Left forelimb (tissue), 1 donor: Measurements from ENCODE around the gene MTHFD1.
A peak's percentile ranks its signal among the peaks of the same experiment; 100 is the strongest.
"Not testable (repeated sequence)": the region's sequence is repeated elsewhere in the genome, so short reads cannot be mapped to it uniquely, and the experiment has no call there.

Experiments
- DNase-seq: peaks from one replicate; pipeline ENCODE4 v3.0.0-alpha.2; 2018; ENCODE audit warnings: low spot score

The MTHFD1 gene

DNA sequence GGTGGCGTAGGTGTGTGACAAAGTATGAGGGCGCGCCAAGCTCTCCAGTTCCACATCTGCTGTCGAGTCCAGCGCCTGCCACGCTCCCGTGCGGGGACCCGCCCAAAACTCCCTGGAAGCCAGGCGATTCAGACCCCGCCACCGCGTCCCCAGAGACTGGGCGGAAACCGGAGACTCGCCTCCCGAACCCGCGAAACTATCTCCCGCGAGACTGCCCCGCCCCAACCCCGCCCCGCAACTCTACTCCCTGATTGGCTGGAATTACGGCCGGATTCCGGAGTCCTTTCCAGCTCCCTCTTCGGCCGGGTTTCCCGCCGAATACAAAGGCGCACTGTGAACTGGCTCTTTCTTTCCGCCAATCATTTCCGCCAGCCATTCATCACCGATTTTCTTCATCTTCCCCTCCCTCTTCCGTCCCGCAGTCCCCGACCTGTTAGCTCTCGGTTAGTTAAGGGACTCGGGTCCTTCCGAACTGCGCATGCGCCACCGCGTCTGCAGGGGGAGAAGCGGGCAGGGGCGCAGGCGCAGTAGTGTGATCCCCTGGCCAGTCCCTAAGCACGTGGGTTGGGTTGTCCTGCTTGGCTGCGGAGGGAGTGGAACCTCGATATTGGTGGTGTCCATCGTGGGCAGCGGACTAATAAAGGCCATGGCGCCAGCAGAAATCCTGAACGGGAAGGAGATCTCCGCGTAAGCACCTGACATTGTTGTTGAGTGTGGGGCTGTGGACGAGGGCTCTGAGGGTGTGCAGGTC, at the start of gene MTHFD1:
Gene MTHFD1, plus strand, starts transcription at position 572 of the 751 bp plus-strand sequence. Its CDS starts 75 bp downstream, at position 647.
- peak; percentile 96 for DNase-seq

DNA sequence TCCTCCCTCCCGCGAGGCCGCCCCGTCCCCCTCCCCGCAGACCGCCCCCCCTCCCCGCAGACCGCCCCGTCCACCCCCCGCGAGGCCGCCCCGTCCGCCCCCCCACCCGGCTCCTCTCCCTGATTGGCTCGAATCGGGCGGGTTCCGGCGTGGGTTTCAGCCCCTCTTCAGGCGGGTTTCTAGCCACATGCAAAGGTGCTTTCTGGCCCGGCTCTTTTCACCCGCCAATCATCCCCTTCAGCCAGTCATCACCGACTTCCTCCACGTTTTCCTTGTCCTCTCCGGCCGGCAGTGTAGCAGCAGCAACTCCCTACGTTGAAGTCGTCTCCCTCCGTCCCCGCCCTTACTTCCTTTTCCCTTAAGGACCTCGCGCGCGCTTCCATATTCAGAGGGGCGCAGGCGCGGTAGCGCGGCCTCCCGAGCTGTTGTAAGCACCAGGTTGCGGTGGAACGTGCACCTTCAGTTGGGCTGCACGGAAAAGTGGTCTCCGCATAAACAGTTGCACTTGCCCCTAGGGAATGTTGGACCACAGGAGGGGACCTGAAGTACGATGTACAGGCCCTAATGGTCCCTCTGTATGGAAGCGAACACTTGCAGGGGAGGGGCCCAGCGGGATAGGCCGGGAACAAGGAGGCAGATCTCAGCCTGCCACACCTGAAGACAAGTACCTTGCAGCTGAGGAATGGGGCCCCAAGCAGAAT, 49.4 kb upstream of the MTHFD1 start:
- peak; percentile 95 for DNase-seq

DNA sequence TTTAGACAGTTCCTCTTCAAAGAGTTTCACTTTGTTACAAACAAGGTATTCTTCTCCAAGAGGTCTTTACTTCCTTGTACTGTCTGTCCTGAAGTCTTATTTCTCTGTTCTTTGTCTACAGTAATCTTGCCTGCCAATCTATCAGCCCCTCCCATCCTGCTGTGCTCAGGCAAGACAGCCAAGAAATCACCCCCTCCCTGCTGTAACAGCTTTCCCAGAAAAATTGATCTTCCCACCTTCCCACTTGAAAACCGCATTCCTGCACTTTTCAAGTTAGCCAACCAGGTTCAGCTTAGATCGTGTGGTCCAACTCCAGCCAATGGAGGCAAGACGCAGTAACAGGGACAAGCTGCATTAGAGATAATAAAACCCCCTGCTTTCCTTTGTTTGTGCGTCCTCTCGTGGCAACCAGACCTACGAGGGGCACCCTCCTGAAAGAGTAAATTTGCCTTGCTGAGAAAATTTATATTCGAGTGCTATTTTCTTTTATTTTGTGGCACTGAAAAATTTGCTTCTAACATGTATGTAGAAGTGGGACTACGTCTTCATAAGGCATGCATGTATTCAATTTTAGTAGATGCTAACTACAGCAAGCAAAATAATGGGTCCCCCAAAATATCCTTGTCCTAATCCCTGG, 47.5 kb upstream of the MTHFD1 start:
- DNase-seq, result no peak

- no peak for DNase-seq
Observed at GRCh38 chr14:64347748-64348147, 40.4 kb upstream of the MTHFD1 start.

DNA sequence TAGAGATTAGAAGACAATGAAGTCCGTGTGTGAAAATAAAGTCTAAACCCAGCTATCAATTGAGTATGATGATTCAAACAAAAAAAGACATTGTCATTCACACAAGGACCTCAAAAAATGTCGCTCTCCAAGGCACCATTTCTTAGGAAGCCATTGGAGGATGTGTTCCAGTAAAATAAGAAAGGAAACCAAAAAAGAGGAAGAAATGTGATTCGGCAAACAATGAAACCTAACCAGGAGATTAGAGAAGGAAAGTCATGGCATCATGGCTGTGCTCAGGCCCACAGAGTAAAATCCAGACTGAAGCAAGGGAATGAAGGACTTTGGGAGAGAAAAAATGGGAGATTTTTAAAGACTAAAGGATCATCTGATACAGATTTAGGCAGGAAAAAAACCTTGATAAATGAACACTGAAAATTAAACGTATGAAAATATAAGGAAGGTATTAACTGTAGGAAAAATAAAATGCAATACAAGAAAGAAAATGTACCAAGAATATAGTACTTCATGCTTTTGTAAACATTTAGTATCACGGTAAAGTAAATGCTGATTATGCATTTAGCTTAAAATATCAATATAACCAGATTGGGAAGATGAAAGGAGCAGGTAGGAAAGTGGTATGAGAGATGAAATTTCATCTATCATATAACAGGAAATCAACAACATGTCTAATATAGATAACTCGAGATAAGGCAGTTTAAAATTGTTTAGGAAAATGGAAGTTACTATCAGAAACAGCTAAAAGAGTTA, 38.2 kb upstream of the MTHFD1 start:
- no peak for DNase-seq

DNA sequence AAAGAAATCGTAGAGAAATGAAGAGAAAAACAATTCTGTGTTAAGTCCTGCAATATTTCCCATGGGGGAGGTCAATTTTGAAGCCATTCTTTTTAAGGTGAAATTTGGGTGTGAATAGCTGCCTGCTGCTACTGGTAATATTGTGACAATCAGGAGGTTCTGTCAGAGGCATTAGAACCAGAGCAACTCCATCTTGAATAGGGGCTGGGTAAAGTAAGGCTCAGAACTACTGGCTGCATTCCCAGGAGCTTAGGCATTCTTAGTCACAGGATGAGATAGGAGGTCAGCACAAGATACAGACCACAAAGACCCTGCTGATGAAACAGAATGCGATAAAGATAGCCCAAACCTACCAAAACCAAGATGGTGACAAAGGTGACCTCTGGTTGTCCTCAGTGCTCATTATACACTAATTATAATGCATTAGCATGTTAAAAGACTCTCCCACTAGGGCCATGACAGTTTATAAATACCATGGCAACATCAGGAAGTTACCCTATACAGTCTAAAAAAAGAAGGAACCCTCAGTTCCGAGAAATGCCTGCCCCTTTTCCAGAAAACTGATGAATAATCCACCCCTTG, 24.8 kb upstream of the MTHFD1 start:
- DNase-seq, result no peak

- DNase-seq, result no peak
Observed at GRCh38 chr14:64364907-64365306, 23.2 kb upstream of the MTHFD1 start.

GRCh38 chr14:64365358-64365889, 22.7 kb upstream of the MTHFD1 start:
- DNase-seq, result not testable (repeated sequence)

GRCh38 chr14:64369201-64369600, 19.0 kb upstream of the MTHFD1 start:
- no peak for DNase-seq

DNA sequence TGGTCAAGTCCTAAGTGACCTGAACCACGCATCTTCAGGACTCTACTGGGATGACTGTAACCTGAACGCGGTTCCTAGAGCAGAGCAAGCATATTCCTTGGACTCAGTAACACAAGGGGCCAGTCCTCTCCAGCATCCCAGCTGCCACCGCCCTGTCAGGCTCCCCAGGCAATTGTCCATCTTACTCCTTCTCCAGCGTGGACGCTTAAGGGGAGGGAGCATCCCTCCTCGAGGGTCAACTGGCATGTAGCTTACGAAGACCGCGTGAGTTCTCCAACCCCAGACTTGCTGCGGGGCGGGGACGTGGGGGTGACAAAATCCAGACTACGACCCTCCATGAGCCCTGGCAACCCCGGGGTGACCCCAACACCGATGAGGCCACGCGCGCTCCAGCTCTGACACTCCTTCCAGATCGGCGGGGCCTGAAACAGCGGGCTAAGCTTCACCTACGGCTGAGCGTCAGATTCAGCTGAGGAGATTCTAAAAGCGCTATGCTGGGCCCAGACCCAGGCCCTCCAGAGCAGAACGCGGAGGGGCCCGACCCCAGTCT, 846 bp upstream of the MTHFD1 start:
- no peak for DNase-seq

GRCh38 chr14:64388533-64389285, 556 bp downstream of the MTHFD1 start:
- no peak for DNase-seq

GRCh38 chr14:64391113-64391725, 3.1 kb downstream of the MTHFD1 start:
- no peak for DNase-seq

DNA sequence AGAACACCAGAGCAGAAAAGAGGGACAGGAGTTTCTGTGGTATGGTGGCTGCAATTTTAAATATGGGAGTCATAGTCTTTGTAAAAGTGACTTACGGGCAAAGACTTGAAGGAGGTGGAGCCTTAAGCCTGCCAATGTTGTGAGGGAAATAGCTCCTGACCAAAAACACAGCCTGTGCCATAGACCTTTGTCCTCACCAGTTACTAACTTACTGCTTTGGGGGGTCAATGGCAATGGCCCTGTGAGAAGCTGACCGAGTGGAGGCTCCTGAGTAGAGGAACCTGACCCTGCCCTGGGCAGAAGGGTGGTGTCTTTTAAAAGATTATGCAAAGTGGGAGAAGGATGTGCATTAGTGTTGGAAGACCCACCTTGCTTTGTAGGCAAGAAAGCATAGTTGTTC, 3.8 kb downstream of the MTHFD1 start:
- no peak for DNase-seq

DNA sequence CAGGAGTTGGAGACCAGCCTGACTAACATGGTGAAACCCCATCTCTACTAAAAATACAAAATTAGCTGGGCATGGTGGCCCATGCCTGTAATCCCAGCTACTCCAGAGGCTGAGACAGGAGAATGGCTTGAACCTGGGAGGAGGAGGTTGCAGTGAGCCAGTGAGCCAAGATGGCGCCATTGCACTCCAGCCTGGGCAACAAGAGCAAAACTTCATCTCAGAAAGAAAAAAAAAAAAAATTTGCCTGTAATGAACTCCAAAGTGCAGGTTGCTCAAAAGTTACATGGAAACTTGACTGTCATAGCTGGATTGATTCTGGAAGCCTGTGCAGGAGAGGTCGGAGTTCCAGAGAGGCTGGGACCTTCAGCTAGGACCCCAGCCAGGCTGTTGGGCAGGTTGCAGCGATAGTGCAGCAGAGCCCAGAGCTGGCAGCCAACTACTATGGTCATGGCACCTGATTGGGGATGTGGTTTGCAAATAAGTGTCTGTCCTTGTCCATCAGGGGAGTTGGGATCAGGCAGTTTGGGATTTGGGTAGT, 5.1 kb downstream of the MTHFD1 start:
- not testable (repeated sequence) for DNase-seq

DNA sequence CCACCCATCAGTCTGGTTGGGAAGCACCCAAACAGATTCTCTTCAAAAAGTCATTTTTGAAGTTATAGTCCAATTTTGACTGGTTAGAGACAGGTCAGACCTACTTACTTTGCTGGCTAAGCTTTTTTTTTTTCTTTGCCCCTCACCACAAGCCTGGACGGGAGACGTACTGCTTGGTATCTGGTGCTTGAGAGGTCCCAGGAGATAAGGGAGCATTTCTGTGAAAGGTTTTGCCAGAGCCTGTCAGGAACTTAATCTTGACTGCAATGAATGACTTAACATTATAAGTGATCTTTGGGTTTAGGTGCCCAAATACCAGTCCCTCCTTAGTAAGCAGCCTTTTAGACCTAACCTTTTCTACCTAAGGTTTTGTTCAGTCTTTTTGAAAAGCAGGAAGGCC, 6.3 kb downstream of the MTHFD1 start:
- no peak for DNase-seq

GRCh38 chr14:64394977-64395633, 7.0 kb downstream of the MTHFD1 start:
- no peak for DNase-seq

GRCh38 chr14:64400829-64401459, 12.8 kb downstream of the MTHFD1 start:
- no peak for DNase-seq

DNA sequence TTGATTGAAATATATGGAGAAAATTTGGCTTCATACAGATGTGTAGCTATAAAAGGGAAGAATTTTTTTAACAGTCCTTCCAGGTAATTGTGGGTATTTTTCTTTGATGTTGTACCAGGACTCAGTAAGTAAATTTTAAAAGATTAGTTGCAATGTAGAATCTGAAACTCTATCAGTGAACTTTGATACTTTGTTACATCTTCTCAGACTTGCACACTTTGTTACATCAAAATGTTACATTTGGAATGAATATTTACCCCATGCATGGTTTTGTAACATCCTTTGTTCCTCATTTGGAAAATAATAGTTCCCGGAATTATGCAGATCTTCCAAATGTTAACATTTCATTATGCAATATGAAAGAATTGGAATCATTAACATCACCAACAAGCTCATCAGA, 13.8 kb downstream of the MTHFD1 start:
- DNase-seq, result no peak

DNA sequence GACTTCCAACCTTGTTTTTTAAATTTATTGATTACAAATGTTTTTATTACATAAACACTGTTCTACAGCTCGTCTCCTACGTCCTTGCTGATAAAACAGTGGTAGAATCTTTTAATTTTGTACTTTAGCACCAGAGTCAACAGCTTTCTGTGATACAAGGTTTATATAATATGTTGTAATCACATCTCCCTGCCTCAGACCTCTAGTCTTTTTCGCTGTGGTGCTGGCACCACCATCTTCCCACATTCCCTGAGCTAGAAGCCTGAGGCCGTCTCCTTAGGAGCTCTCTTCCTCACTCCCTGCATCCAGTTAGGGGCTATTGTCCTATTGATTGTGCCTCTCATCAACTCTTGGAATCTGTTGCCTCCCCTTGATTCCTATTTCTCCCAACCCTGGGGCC, 17.1 kb downstream of the MTHFD1 start:
- DNase-seq, result no peak
